Osteoblast (primary cell): ENCODE results near the gene PTPN7. TPM values are rescaled to one million over a fixed set of nuclear protein-coding genes. Genes with fewer than 3 reads are reported as not detected.
"Not testable (repeated sequence)": the region's sequence is repeated elsewhere in the genome, so short reads cannot be mapped to it uniquely, and the experiment has no call there.

Experiments used
- DNase-seq: peaks from one replicate; pipeline ENCODE4 v3.0.0; 2011; ENCODE audit warnings: low spot score, mixed read lengths; ENCODE audit not compliant: insufficient read length; ENCODE audit errors: missing footprints
- H2AFZ ChIP-seq: 2 replicates; pipeline ENCODE4 v1.6.0; 2011; ENCODE audit warnings: mild to moderate bottlenecking, low read length
- H3K27ac ChIP-seq: 2 replicates; pipeline ENCODE4 v1.5.1; 2011; ENCODE audit warnings: mild to moderate bottlenecking, low read depth, low read length, moderate library complexity
- H3K27me3 ChIP-seq: 2 replicates; pipeline ENCODE4 v1.6.0; 2012; ENCODE audit warnings: mild to moderate bottlenecking, control low read depth, inconsistent platforms, low read length, moderate library complexity; ENCODE audit not compliant: insufficient read depth
- H3K36me3 ChIP-seq: 2 replicates; pipeline ENCODE4 v1.5.1; 2011; ENCODE audit warnings: mild to moderate bottlenecking, low read length, control low read depth, moderate library complexity; ENCODE audit not compliant: insufficient read depth
- H3K4me1 ChIP-seq: 2 replicates; pipeline ENCODE4 v1.5.1; 2011; ENCODE audit warnings: mild to moderate bottlenecking, low read length, control low read depth, moderate library complexity; ENCODE audit not compliant: insufficient read depth
- H3K4me2 ChIP-seq: 2 replicates; pipeline ENCODE4 v1.6.0; 2011; ENCODE audit warnings: mild to moderate bottlenecking, low read length; ENCODE audit not compliant: insufficient read depth
- H3K4me3 ChIP-seq: fragments of 200-600 bp; sonication (generic); 3 replicates; pipeline ENCODE4 v1.5.1; 2012; ENCODE audit warnings: mild to moderate bottlenecking, low read length, inconsistent platforms; ENCODE audit not compliant: insufficient read depth
- H3K79me2 ChIP-seq: 2 replicates; pipeline ENCODE4 v1.6.0; 2012; ENCODE audit warnings: mild to moderate bottlenecking, low read length, control low read depth, inconsistent platforms; ENCODE audit not compliant: insufficient read depth
- H3K9me3 ChIP-seq: 2 replicates; pipeline ENCODE4 v1.5.1; 2011; ENCODE audit warnings: low read depth, low read length, control low read depth
- H4K20me1 ChIP-seq: 2 replicates; pipeline ENCODE4 v1.6.0; 2012; ENCODE audit warnings: mild to moderate bottlenecking, low read length, control low read depth; ENCODE audit not compliant: insufficient read depth
- CTCF ChIP-seq: IDR thresholded peaks from 2 replicates; pipeline ENCODE4 v1.5.1; 2011; ENCODE audit warnings: mild to moderate bottlenecking, low read depth, low read length, moderate library complexity; ENCODE audit errors: extremely low read depth
- total RNA-seq: library from RNA; depleted of rRNA; stranded (reverse); fragments of >200 nt; gene quantifications from 2 replicates; pipeline ENCODE4 v1.2.3, GENCODE V29; 2012

PTPN7 gene
- total RNA-seq, 1 donor: not detected

GRCh38 chr1:202170726-202171125 is 10.3 kb upstream of the PTPN7 start:
- Histone ChIP-seq H3K4me1 (no peaks in the 10 kb centered on the region), H3K36me3 (no peaks in the 10 kb centered on the region), H4K20me1 (no peaks in the 10 kb centered on the region), H3K4me3 (no peak overlapping the region), H3K79me2 (no peaks in the 10 kb centered on the region), H3K27ac (no peak overlapping the region), H3K27me3 (peaks cover 2% of the 10 kb centered on the region), H2AFZ (no peak overlapping the region), H3K9me3 (no peaks in the 10 kb centered on the region), H3K4me2 (no peak overlapping the region)
- TF ChIP-seq CTCF: no peak
- no peak for DNase-seq

GRCh38 chr1:202168861-202169260 is 8.5 kb upstream of the PTPN7 start:
- Histone ChIP-seq H3K4me1 (no peaks in the 10 kb centered on the region), H3K79me2 (no peaks in the 10 kb centered on the region), H4K20me1 (no peaks in the 10 kb centered on the region), H3K4me2 (no peak overlapping the region), H3K27ac (no peak overlapping the region), H3K9me3 (no peaks in the 10 kb centered on the region), H3K36me3 (no peaks in the 10 kb centered on the region), H3K27me3 (peaks cover 2% of the 10 kb centered on the region), H2AFZ (no peak overlapping the region), H3K4me3 (no peak overlapping the region)
- DNase-seq: no peak
- TF ChIP-seq CTCF: no peak

- Histone ChIP-seq H3K4me2 (no peak overlapping the region), H3K36me3 (no peaks in the 10 kb centered on the region), H3K4me3 (no peak overlapping the region), H3K4me1 (no peaks in the 10 kb centered on the region), H3K27ac (no peak overlapping the region), H4K20me1 (no peaks in the 10 kb centered on the region), H3K79me2 (no peaks in the 10 kb centered on the region), H3K27me3 (peaks cover 2% of the 10 kb centered on the region), H3K9me3 (no peaks in the 10 kb centered on the region), H2AFZ (no peak overlapping the region)
- TF ChIP-seq CTCF: no peak
- peak; percentile 79 for DNase-seq
Observed at GRCh38 chr1:202167708-202168415, 7.5 kb upstream of the PTPN7 start.

- H3K79me2 ChIP-seq, H2AFZ ChIP-seq, H3K27ac ChIP-seq, H3K4me1 ChIP-seq, H3K9me3 ChIP-seq, H4K20me1 ChIP-seq, H3K4me3 ChIP-seq, DNase-seq, H3K4me2 ChIP-seq, H3K27me3 ChIP-seq, H3K36me3 ChIP-seq: not testable (repeated sequence)
Observed at GRCh38 chr1:202167054-202167453, 6.7 kb upstream of the PTPN7 start.
